Activated CD4-positive, alpha-beta memory T cell treated with anti-CD3 and anti-CD28 coated beads, Interleukin-2, amount 10 ng/mL, durations not matched to agents 7 days and 5 days (primary cell): ENCODE measurements around the gene C9orf78. TPM values are rescaled to one million over a fixed set of nuclear protein-coding genes. Genes with fewer than 3 reads are reported as not detected.

Source experiments
- CTCF ChIA-PET: fragments of 350-600 bp; sonication (Branson Sonifier 250); formaldehyde crosslinking; loops from one replicate; lab custom pipeline; 2021; ENCODE audit warnings: antibody characterized with exemption, inconsistent platforms; lab: Charles Lee
- POLR2A ChIA-PET: fragments of 350-600 bp; sonication (Branson Sonifier 250); formaldehyde crosslinking; loops from one replicate; lab custom pipeline; 2021; ENCODE audit warnings: antibody characterized with exemption; lab: Charles Lee
- DNase-seq: peaks from one replicate; pipeline ENCODE4 v3.0.0-alpha.2; 2020
- H3K27ac Mint-ChIP-seq: one replicate; pipeline ENCODE4 v1.8.0; 2021; ENCODE audit warnings: mild to moderate bottlenecking, mixed read lengths
- H3K27me3 Mint-ChIP-seq: one replicate; pipeline ENCODE4 v1.8.0; 2021; ENCODE audit warnings: mixed read lengths
- H3K36me3 Mint-ChIP-seq: one replicate; pipeline ENCODE4 v1.8.0; 2021; ENCODE audit warnings: low read depth, mixed read lengths
- H3K4me1 Mint-ChIP-seq: one replicate; pipeline ENCODE4 v1.8.0; 2021; ENCODE audit warnings: mixed read lengths
- H3K4me3 Mint-ChIP-seq: one replicate; pipeline ENCODE4 v1.8.0; 2021; ENCODE audit warnings: mild to moderate bottlenecking, mixed read lengths
- H3K9me3 Mint-ChIP-seq: one replicate; pipeline ENCODE4 v1.8.0; 2021; ENCODE audit warnings: mixed read lengths
- total RNA-seq, 2 experiments: library from RNA; stranded (reverse); gene quantifications; one replicate each; pipeline ENCODE4 v1.2.3, GENCODE V29; 2021

The C9orf78 gene
- total RNA-seq, 2 experiments from 2014 or later = 61.6 to 66.2 TPM

- Mint-ChIP-seq H3K27me3 (no peaks in the 10 kb centered on the region), H3K4me1 (peaks cover 13% of the 10 kb centered on the region), H3K36me3 (peaks cover 54% of the 10 kb centered on the region), H3K4me3 (no peak overlapping the region), H3K27ac (no peak overlapping the region), H3K9me3 (no peaks in the 10 kb centered on the region)
- no peak for DNase-seq
- POLR2A ChIA-PET = interaction anchor here (0.6 to 1.3 kb wide), 2 partner anchors 37 to 40 kb away, joined by 3 to 4 read pairs; no protein-coding TSS in a partner anchor
- CTCF ChIA-PET = no interaction called here
Observed at GRCh38 chr9:129828969-129829368, 6.1 kb downstream of the C9orf78 start.

GRCh38 chr9:129828051-129828450 lies 7.0 kb downstream of the C9orf78 start:
- peaks cover 5% of the 10 kb centered on the region for H3K4me1 Mint-ChIP-seq
- DNase-seq = no peak
- CTCF ChIA-PET = no interaction called here

GRCh38 chr9:129826759-129827158 lies 8.3 kb downstream of the C9orf78 start:
- H3K36me3 Mint-ChIP-seq = peaks cover 54% of the 10 kb centered on the region
- no peak overlapping the region for H3K4me3 Mint-ChIP-seq
- ChIA-PET POLR2A (interaction anchor here (1.6 to 5.5 kb wide), 2 partner anchors 8 to 17 kb away, joined by 5 to 50 read pairs; partner anchors contain the start of genes C9orf78 and USP20), CTCF (interaction anchor here (0.7 kb wide), 1 partner anchor 184 kb away, joined by 3 read pairs; no protein-coding TSS in a partner anchor)
- H3K27me3 Mint-ChIP-seq = no peaks in the 10 kb centered on the region
- no peak overlapping the region for H3K27ac Mint-ChIP-seq
- H3K9me3 Mint-ChIP-seq = no peaks in the 10 kb centered on the region
- no peak for DNase-seq
- H3K4me1 Mint-ChIP-seq = peaks cover 15% of the 10 kb centered on the region

More at GRCh38 chr9:129828051-129828450, 7.0 kb downstream of the C9orf78 start:
- H3K36me3 Mint-ChIP-seq = peaks cover 50% of the 10 kb centered on the region
- POLR2A ChIA-PET = interaction anchor here (0.6 kb wide), 1 partner anchor 38 kb away, joined by 3 read pairs; no protein-coding TSS in a partner anchor
- H3K9me3 Mint-ChIP-seq = no peaks in the 10 kb centered on the region
- no peak overlapping the region for H3K4me3 Mint-ChIP-seq
- H3K27ac Mint-ChIP-seq = no peak overlapping the region
- H3K27me3 Mint-ChIP-seq = no peaks in the 10 kb centered on the region

- H3K27ac Mint-ChIP-seq = no peak overlapping the region
- ChIA-PET POLR2A (interaction anchor here (1.6 to 5.5 kb wide), 2 partner anchors 9 to 16 kb away, joined by 5 to 50 read pairs; partner anchors contain the start of genes C9orf78 and USP20), CTCF (interaction anchor here (0.7 kb wide), 1 partner anchor 184 kb away, joined by 3 read pairs; no protein-coding TSS in a partner anchor)
- H3K27me3 Mint-ChIP-seq = no peaks in the 10 kb centered on the region
- H3K4me3 Mint-ChIP-seq = no peak overlapping the region
- H3K4me1 Mint-ChIP-seq = peaks cover 15% of the 10 kb centered on the region
- H3K9me3 Mint-ChIP-seq = no peaks in the 10 kb centered on the region
- H3K36me3 Mint-ChIP-seq = peaks cover 51% of the 10 kb centered on the region
- no peak for DNase-seq
Observed at GRCh38 chr9:129826344-129826743, 8.7 kb downstream of the C9orf78 start.

- H3K36me3 Mint-ChIP-seq = peaks cover 40% of the 10 kb centered on the region
- H3K4me3 Mint-ChIP-seq = peak within 1 kb of the TSS; percentile 82
- peak within 1 kb of the TSS; percentile 76 for H3K27ac Mint-ChIP-seq
- POLR2A ChIA-PET = interaction anchor here (0.6 to 5.5 kb wide), 11 partner anchors 10 to 304 kb away, joined by 3 to 50 read pairs (median 4); partner anchors contain the start of genes C9orf78, TOR1B and USP20
- H3K27me3 Mint-ChIP-seq = no peaks in the 10 kb centered on the region
- H3K4me1 Mint-ChIP-seq = peaks cover 15% of the 10 kb centered on the region
- CTCF ChIA-PET = interaction anchor here (0.6 kb wide), 1 partner anchor 108 kb away, joined by 4 read pairs; no protein-coding TSS in a partner anchor
- peak; percentile 95 for DNase-seq
- H3K9me3 Mint-ChIP-seq = no peaks in the 10 kb centered on the region
Observed at GRCh38 chr9:129823935-129824601, 11.0 kb downstream of the C9orf78 start, which contains the start of gene TOR1A. TOR1A (minus strand) TSS chr9:129824136; CDS start chr9:129824085, 51 bp downstream.

- Mint-ChIP-seq H3K4me3 (peak overlapping the region; percentile 82), H3K4me1 (peaks cover 15% of the 10 kb centered on the region), H3K27me3 (no peaks in the 10 kb centered on the region), H3K27ac (peak overlapping the region; percentile 66), H3K9me3 (no peaks in the 10 kb centered on the region), H3K36me3 (peaks cover 40% of the 10 kb centered on the region)
- POLR2A ChIA-PET = interaction anchor here (0.6 to 5.5 kb wide), 10 partner anchors 10 to 305 kb away, joined by 3 to 50 read pairs (median 4); partner anchors contain the start of genes C9orf78, TOR1B and USP20
- CTCF ChIA-PET = no interaction called here
- DNase-seq = no peak
Observed at GRCh38 chr9:129823542-129823934, 11.5 kb downstream of the C9orf78 start.

- Mint-ChIP-seq H3K27ac (peak overlapping the region; percentile 66), H3K9me3 (no peaks in the 10 kb centered on the region), H3K27me3 (no peaks in the 10 kb centered on the region), H3K36me3 (peaks cover 41% of the 10 kb centered on the region), H3K4me1 (peaks cover 13% of the 10 kb centered on the region), H3K4me3 (peak overlapping the region; percentile 82)
- ChIA-PET POLR2A (interaction anchor here (0.7 to 5.5 kb wide), 11 partner anchors 12 to 305 kb away, joined by 3 to 50 read pairs (median 4); partner anchors contain the start of genes C9orf78 and USP20), CTCF (no interaction called here)
- peak; percentile 49 for DNase-seq
Observed at GRCh38 chr9:129822898-129823541, 12.1 kb downstream of the C9orf78 start.

- Mint-ChIP-seq H3K9me3 (no peaks in the 10 kb centered on the region), H3K4me3 (no peak overlapping the region), H3K36me3 (peaks cover 65% of the 10 kb centered on the region), H3K27ac (no peak overlapping the region), H3K4me1 (peaks cover 7% of the 10 kb centered on the region), H3K27me3 (no peaks in the 10 kb centered on the region)
- no peak for DNase-seq
- ChIA-PET POLR2A (interaction anchor here (1.6 kb wide), 1 partner anchor 13 kb away, joined by 7 read pairs; the partner anchor contains the start of gene TOR1B), CTCF (interaction anchor here (1.2 to 1.4 kb wide), 2 partner anchors 79 to 90 kb away, joined by 3 to 5 read pairs; no protein-coding TSS in a partner anchor)
Observed at GRCh38 chr9:129816501-129817435, 18.3 kb downstream of the C9orf78 start.

- CTCF ChIA-PET = no interaction called here
- H3K4me1 Mint-ChIP-seq = peaks cover 10% of the 10 kb centered on the region
- no peak for DNase-seq
- no peak overlapping the region for H3K4me3 Mint-ChIP-seq
- no peaks in the 10 kb centered on the region for H3K9me3 Mint-ChIP-seq
- H3K36me3 Mint-ChIP-seq = peaks cover 71% of the 10 kb centered on the region
- no peak overlapping the region for H3K27ac Mint-ChIP-seq
- no peaks in the 10 kb centered on the region for H3K27me3 Mint-ChIP-seq
- POLR2A ChIA-PET = no interaction called here
Observed at GRCh38 chr9:129815278-129815677, 19.8 kb downstream of the C9orf78 start.

- peaks cover 75% of the 10 kb centered on the region for H3K36me3 Mint-ChIP-seq
- ChIA-PET CTCF (no interaction called here), POLR2A (interaction anchor here (0.7 to 1.1 kb wide), 2 partner anchors 11 to 20 kb away, joined by 3 to 4 read pairs; no protein-coding TSS in a partner anchor)
- peaks cover 10% of the 10 kb centered on the region for H3K4me1 Mint-ChIP-seq
- no peaks in the 10 kb centered on the region for H3K9me3 Mint-ChIP-seq
- H3K4me3 Mint-ChIP-seq = no peak overlapping the region
- no peak for DNase-seq
- H3K27me3 Mint-ChIP-seq = no peaks in the 10 kb centered on the region
- peak overlapping the region; percentile 11 for H3K27ac Mint-ChIP-seq
Observed at GRCh38 chr9:129814432-129815223, 20.4 kb downstream of the C9orf78 start.

GRCh38 chr9:129813661-129814060 lies 21.4 kb downstream of the C9orf78 start:
- CTCF ChIA-PET = no interaction called here
- DNase-seq = no peak
- Mint-ChIP-seq H3K27ac (no peak overlapping the region), H3K36me3 (peaks cover 80% of the 10 kb centered on the region), H3K9me3 (no peaks in the 10 kb centered on the region), H3K4me3 (no peak overlapping the region), H3K4me1 (peaks cover 12% of the 10 kb centered on the region), H3K27me3 (no peaks in the 10 kb centered on the region)
- POLR2A ChIA-PET = interaction anchor here (1.0 to 1.1 kb wide), 2 partner anchors 10 to 21 kb away, joined by 3 to 4 read pairs; partner anchors contain the start of gene TOR1A
